ENCODE results near the gene EBI3. TPM values are rescaled to one million over a fixed set of nuclear protein-coding genes. Genes with fewer than 3 reads are reported as not detected.

Gene EBI3
- total and polyA plus RNA-seq, 2 of the 13 experiments (the other 11 are each of a cell fraction or from before 2014, with no cell fraction given), result 3.4 TPM; not detected in 1

- no peak for TF ChIP-seq TFDP2 (CRISPR knock-in tag; IDR thresholded peaks at IDR 0.05)
- no peak for TF ChIP-seq TOE1 (CRISPR knock-in tag; IDR thresholded peaks at IDR 0.05)
- no peak for TF ChIP-seq AFF4 (CRISPR knock-in tag; IDR thresholded peaks at IDR 0.05)
- peak in 1 of 2 experiments; percentile 26; a peak in 1 of 4 replicates for TF ChIP-seq NR2F1 (CRISPR knock-in tag; IDR thresholded peaks at IDR 0.05)
- 0 out of 2 replicates have a peak, but pooled peaks have one; percentile 12 for TF ChIP-seq PATZ1 (CRISPR knock-in tag; IDR thresholded peaks at IDR 0.05)
- TF ChIP-seq GMEB1 (CRISPR knock-in tag; IDR thresholded peaks at IDR 0.05; ENCODE audit: borderline replicate concordance), result no peak
- TF ChIP-seq RARG (CRISPR knock-in tag; IDR thresholded peaks at IDR 0.05; ENCODE audit: low read depth), result no peak
- no peak for TF ChIP-seq HMGA1 (CRISPR knock-in tag; conservative IDR thresholded peaks at IDR 0.05)
- TF ChIP-seq ZNF451 (CRISPR knock-in tag; IDR thresholded peaks at IDR 0.05), result no peak
- no peak for TF ChIP-seq SKI (IDR thresholded peaks at IDR 0.05; ENCODE audit: partially characterized antibody)
- no peak for TF ChIP-seq AHDC1 (CRISPR knock-in tag; IDR thresholded peaks at IDR 0.05; ENCODE audit: borderline replicate concordance)
- no peak for TF ChIP-seq RBAK (CRISPR knock-in tag; IDR thresholded peaks at IDR 0.05)
- TF ChIP-seq POGZ (CRISPR knock-in tag; IDR thresholded peaks at IDR 0.05), result peak; percentile 30; the same call in 1 of the 2 replicates
These were observed 4.0 kb downstream of the EBI3 start (continued) for GRCh38 chr19:4233282-4233853.
